Femur (tissue), 1 donor: ENCODE measurements around the gene MARCHF5.

Source experiments
- DNase-seq: peaks from one replicate; pipeline ENCODE4 v3.0.0-alpha.2; 2017

Gene MARCHF5

GRCh38 chr10:92290837-92291615 is at the start of gene MARCHF5, which contains the start of gene CPEB3:
Gene MARCHF5 (plus strand): TSS chr10:92291167. CDS start chr10:92291495, 328 bp downstream.
Gene CPEB3 (minus strand): TSS chr10:92291078. CDS start chr10:92240350, 50,728 bp downstream.
- DNase-seq = peak; percentile 97

GRCh38 chr10:92241501-92241900 is 49.5 kb upstream of the MARCHF5 start:
- no peak for DNase-seq

- no peak for DNase-seq
Measured at GRCh38 chr10:92242380-92242779, 48.6 kb upstream of the MARCHF5 start.

- peak; percentile 61 for DNase-seq
Measured at GRCh38 chr10:92242910-92243671, 47.9 kb upstream of the MARCHF5 start.

GRCh38 chr10:92244796-92245195 is 46.2 kb upstream of the MARCHF5 start:
- DNase-seq = no peak

GRCh38 chr10:92248566-92248965 is 42.4 kb upstream of the MARCHF5 start:
- no peak for DNase-seq

- no peak for DNase-seq
Measured at GRCh38 chr10:92263396-92263795, 27.6 kb upstream of the MARCHF5 start.

- no peak for DNase-seq
Measured at GRCh38 chr10:92264249-92264648, 26.7 kb upstream of the MARCHF5 start.

- no peak for DNase-seq
Measured at GRCh38 chr10:92265687-92266258, 25.2 kb upstream of the MARCHF5 start.

- no peak for DNase-seq
Measured at GRCh38 chr10:92267343-92267742, 23.6 kb upstream of the MARCHF5 start.

GRCh38 chr10:92268748-92269147 is 22.2 kb upstream of the MARCHF5 start:
- no peak for DNase-seq

GRCh38 chr10:92274071-92274470 is 16.9 kb upstream of the MARCHF5 start:
- DNase-seq = no peak

GRCh38 chr10:92278996-92279696 is 11.8 kb upstream of the MARCHF5 start:
- DNase-seq = no peak

GRCh38 chr10:92284112-92284704 is 6.8 kb upstream of the MARCHF5 start:
- DNase-seq = no peak

- no peak for DNase-seq
Measured at GRCh38 chr10:92290076-92290836, 711 bp upstream of the MARCHF5 start.

- DNase-seq = no peak
Measured at GRCh38 chr10:92291616-92291865, 574 bp downstream of the MARCHF5 start.

GRCh38 chr10:92291921-92292845 is 1.2 kb downstream of the MARCHF5 start:
- peak; percentile 60 for DNase-seq

GRCh38 chr10:92298487-92298886 is 7.5 kb downstream of the MARCHF5 start:
- no peak for DNase-seq

- no peak for DNase-seq
Measured at GRCh38 chr10:92303096-92303495, 12.1 kb downstream of the MARCHF5 start.

- DNase-seq = no peak
Measured at GRCh38 chr10:92304061-92304460, 13.1 kb downstream of the MARCHF5 start.
